ENCODE data around the gene CLDN6. TPM values are rescaled to one million over a fixed set of nuclear protein-coding genes. Genes with fewer than 3 reads are reported as not detected.

Gene CLDN6
- total and polyA plus RNA-seq, 12 donors = 0.46 to 0.47 TPM; not detected in 10

DNA sequence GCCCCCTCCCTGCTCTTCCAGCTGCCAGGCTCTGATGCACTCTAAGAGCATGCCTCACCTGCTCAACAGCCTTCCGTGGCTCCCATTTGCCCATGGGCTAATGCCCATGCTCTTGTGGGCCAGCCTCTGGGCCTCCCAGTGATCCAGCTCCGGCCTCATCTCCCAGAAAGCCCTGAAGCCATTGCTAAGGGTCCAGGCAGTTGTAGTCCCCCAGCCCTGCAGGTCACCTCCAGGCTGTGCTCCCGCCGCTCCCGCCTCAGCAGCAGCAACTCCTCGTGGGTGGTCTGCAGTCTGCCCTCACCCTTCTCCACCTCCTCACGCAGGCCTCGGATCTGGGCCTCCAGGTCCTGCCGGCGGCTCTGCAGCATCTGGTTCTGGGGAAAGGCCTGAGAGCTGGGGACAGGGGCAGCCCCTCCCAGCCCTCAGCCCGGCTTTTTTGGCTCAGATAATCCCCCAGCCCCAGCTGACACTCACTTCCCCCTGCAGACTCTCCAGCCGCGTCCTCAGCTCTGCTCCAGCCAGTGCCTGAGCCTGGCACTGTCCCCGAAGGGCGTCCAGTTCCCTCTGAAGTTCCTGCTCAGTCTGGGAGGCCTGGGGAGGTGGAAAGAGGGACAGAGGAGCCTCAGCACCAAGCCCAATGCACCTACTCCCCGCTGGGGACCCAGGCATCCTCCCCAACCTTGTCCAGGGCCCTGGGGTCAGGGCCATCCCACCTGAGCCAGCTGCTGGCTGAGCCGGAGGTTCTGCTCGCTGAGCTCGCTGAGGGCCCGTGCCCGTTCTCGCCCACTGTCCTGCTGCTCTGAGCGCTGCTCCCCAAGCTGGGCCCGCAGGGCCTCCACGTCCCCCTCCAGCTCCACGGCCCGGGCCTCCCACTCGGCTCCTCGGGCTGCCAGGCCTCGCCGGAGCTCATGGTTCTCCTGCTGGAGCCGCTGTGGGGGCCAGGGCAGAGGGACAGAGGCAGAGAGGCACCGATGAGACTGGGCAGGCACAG, 12.5 kb upstream of the CLDN6 start:
- peaks cover 0 to 16% of the 10 kb centered on the region in 2 donors for H3K36me3 ChIP-seq (replicated peaks in 1 of 2)
- H3K27me3 ChIP-seq = peaks cover 33% of the 10 kb centered on the region
- peak in 1 of 7 donors; percentile 19 for DNase-seq
- intact Hi-C loops (cut with DNase I) = loop anchor here in 1 of 2 donors (5.0 kb wide), 1 partner anchor 33 kb away; no protein-coding TSS in a partner anchor
- WGBS, 4 donors = 68 to 80% (median 71%) methylated on average over 21 to 33 of the region's 33 CpGs
- H3K27ac ChIP-seq = no peak overlapping the region
- no peak overlapping the region for H3K4me3 ChIP-seq
- peaks cover 0 to 14% of the 10 kb centered on the region in 2 donors for H3K4me1 ChIP-seq (replicated peaks in 1 of 2)
- H3K9me3 ChIP-seq (replicated peaks in 1 of 3) = no peaks in the 10 kb centered on the region
- TF ChIP-seq, protein P1, sequence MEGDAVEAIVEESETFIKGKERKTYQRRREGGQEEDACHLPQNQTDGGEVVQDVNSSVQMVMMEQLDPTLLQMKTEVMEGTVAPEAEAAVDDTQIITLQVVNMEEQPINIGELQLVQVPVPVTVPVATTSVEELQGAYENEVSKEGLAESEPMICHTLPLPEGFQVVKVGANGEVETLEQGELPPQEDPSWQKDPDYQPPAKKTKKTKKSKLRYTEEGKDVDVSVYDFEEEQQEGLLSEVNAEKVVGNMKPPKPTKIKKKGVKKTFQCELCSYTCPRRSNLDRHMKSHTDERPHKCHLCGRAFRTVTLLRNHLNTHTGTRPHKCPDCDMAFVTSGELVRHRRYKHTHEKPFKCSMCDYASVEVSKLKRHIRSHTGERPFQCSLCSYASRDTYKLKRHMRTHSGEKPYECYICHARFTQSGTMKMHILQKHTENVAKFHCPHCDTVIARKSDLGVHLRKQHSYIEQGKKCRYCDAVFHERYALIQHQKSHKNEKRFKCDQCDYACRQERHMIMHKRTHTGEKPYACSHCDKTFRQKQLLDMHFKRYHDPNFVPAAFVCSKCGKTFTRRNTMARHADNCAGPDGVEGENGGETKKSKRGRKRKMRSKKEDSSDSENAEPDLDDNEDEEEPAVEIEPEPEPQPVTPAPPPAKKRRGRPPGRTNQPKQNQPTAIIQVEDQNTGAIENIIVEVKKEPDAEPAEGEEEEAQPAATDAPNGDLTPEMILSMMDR (IDR thresholded peaks at IDR 0.05) = no peak
- TF ChIP-seq POLR2A (IDR thresholded peaks at IDR 0.05) = no peak

DNA sequence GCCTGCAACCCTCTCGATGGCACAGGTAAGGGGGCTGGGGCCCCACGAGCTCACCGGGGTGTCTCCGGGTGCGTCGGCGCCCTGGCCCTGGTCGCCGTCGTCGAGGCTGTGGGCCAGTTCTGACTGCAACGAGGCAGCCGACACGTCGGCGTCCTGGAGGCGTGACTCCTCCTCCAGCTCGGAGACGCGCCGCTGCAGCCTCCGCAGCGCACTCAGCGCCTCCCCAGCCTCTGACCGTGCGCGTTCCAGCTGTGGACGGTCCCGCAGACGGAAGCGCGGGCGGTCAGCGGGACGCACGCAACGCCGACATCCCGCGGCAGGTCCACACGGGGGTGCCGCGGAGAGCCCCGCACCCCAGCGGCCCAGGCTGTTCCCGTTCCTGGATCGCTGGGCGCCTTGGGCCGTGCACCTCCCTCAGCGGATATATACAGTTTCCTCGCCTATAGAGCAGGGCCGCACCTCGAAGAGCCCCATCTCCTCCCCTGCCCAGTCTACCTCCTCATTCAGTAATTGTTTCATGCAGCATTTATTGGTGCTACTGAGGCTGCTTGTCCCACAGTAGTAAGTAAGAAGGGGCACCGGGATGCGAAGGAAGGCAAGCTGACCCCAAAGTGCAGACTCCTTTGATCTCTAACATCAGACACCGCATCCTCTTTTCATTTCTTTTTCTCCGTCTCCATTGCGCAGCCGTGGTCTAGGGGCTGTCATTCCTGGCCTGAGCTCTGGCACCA, 11.7 kb upstream of the CLDN6 start:
- peaks cover 29% of the 10 kb centered on the region for H3K27me3 ChIP-seq
- DNase-seq = peak in 1 of 7 donors; percentile 18
- WGBS, 4 donors = 9 to 64% (median 20%) methylated on average over 6 to 59 of the region's 59 CpGs
- H3K9me3 ChIP-seq (replicated peaks in 1 of 3) = no peaks in the 10 kb centered on the region
- peaks cover 0 to 16% of the 10 kb centered on the region in 2 donors for H3K36me3 ChIP-seq (replicated peaks in 1 of 2)
- TF ChIP-seq POLR2A (IDR thresholded peaks at IDR 0.05) = no peak
- TF ChIP-seq, protein P1 (IDR thresholded peaks at IDR 0.05) = no peak
- H3K4me1 ChIP-seq (replicated peaks in 1 of 2) = peaks cover 0 to 18% of the 10 kb centered on the region in 2 donors
- no peak overlapping the region for H3K4me3 ChIP-seq
- intact Hi-C loops (cut with DNase I) = loop anchor here (2.0 to 5.0 kb wide), 2 partner anchors 27 to 32 kb away; no protein-coding TSS in a partner anchor
- no peak overlapping the region for H3K27ac ChIP-seq

DNA sequence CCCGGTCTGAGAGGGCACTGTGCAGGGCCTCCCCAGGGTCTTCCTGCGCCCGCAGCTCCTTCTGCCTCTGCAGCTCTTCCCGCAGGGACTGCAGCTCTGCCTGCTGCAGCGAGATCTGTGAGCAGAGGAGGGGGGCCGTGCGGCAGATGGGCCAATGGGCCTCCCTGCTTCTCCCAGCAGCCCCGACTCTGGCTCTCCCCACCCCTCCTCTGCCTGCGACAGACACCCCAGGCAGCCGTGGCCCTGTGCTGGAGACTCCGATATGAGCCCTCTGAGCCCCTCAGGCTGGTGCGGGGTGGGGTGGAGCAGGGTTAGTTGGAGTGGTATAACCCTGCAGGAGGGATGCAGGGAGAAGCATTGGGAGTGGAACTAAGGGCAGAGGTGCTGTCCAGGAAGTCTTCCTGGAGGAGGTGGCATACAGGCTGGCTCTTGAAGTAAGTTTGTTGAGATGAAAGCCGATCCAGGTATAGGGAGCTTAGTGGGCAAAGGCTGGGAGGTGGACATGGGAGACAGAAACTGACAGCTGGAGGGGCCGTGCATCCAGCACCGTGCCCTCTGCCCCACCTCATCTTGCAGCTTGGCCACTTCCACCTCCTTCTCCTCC, 10.8 kb upstream of the CLDN6 start:
- H3K27ac ChIP-seq = no peak overlapping the region
- H3K4me3 ChIP-seq = no peak overlapping the region
- peak in 1 of 7 donors; percentile 19 for DNase-seq
- H3K36me3 ChIP-seq (replicated peaks in 1 of 2) = peaks cover 0 to 16% of the 10 kb centered on the region in 2 donors
- peaks cover 0 to 23% of the 10 kb centered on the region in 2 donors for H3K4me1 ChIP-seq (replicated peaks in 1 of 2)
- intact Hi-C loops (cut with DNase I) = loop anchor here in 1 of 2 donors (2.0 kb wide), 1 partner anchor 26 kb away; no protein-coding TSS in a partner anchor
- 23 to 53% (median 31%) methylated on average over 3 to 15 of the region's 15 CpGs for WGBS, 4 donors
- no peaks in the 10 kb centered on the region for H3K9me3 ChIP-seq (replicated peaks in 1 of 3)
- peaks cover 23% of the 10 kb centered on the region for H3K27me3 ChIP-seq
- no peak for TF ChIP-seq POLR2A (IDR thresholded peaks at IDR 0.05)
- TF ChIP-seq, protein P1 (IDR thresholded peaks at IDR 0.05) = no peak

Measured in adrenal gland (tissue), 12 donors.